ENCODE measurements around the gene RAB15.

Gene RAB15

DNA sequence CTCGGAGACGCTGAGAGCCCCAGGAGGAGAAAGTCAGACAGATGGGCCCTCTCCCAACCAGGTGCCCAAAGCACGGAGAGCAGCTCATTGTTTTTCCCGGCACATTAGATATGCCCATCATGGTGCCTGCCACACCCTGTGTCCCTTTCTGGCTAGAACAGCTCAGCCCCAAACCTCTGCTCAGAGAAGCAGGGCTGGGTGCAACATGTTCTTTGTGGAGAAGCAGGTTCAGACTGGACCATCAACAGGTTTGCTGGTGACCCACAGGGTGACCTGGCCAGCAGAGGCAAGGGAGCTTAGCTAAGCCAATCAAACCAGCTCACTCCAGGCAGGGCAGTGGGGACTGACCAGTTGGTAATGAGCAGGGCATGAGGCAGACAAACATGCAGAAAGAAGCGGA, 13.4 kb downstream of the RAB15 start:
- TF ChIP-seq POLR2AphosphoS5 (IDR thresholded peaks at IDR 0.05; ENCODE audit: low read depth, low read length) (no peak), FOXP2 (optimal IDR thresholded peaks at IDR 0.05; ENCODE audit: borderline replicate concordance, extremely low read depth, extremely low read length, insufficient read depth) (no peak), REST (IDR thresholded peaks at IDR 0.05; ENCODE audit: insufficient read depth in 1 of 2, low read depth in 2 of 2, low read length in 2 of 2) (no peak), TAF1 (IDR thresholded peaks at IDR 0.05; ENCODE audit: borderline replicate concordance, insufficient read depth, low read length) (no peak), SIN3A (IDR thresholded peaks at IDR 0.05; ENCODE audit: borderline replicate concordance, insufficient read depth, low read length) (no peak)

- TF ChIP-seq REST (IDR thresholded peaks at IDR 0.05; ENCODE audit: insufficient read depth in 1 of 2, low read depth in 2 of 2, low read length in 2 of 2) (no peak), SIN3A (IDR thresholded peaks at IDR 0.05; ENCODE audit: borderline replicate concordance, insufficient read depth, low read length) (no peak), FOXP2 (optimal IDR thresholded peaks at IDR 0.05; ENCODE audit: borderline replicate concordance, extremely low read depth, extremely low read length, insufficient read depth) (no peak), TAF1 (IDR thresholded peaks at IDR 0.05; ENCODE audit: borderline replicate concordance, insufficient read depth, low read length) (no peak), POLR2AphosphoS5 (IDR thresholded peaks at IDR 0.05; ENCODE audit: low read depth, low read length) (no peak)
Measured at GRCh38 chr14:64958201-64958600, 13.9 kb downstream of the RAB15 start.

DNA sequence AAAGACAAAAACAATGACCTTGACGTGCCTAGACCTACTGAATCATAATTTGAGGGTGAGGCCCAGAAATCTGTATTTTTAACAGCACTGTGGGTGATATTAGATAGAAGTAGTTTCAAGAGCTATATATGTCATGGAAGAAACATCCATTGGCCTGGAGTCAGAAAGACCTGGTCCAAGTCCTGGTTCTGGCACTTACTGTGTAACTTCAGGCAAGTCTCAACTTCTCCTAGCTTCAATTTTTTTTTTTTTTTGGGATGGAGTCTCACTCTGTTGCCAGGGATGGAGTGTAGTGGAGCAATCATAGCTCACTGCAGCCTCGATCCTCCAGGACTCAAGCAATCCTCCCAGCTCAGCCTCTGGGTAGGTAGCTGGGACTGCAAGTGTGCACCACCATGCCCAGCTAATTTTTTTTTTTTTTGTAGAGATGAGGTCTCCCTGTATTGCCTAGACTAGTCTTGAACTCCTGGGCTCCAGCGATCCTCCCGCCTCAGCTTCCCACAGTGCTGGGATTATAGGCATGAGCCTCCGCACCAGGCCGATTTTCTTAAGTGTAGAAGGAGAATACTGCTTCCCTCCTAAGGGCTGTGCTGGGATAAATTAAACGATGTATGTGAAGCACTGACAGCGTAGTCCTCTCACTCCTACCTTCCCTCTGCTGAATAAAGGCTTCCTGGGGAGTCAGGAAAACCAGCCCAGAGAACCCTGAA, 15.3 kb downstream of the RAB15 start:
- TF ChIP-seq REST (IDR thresholded peaks at IDR 0.05; ENCODE audit: insufficient read depth in 1 of 2, low read depth in 2 of 2, low read length in 2 of 2) (no peak), SIN3A (IDR thresholded peaks at IDR 0.05; ENCODE audit: borderline replicate concordance, insufficient read depth, low read length) (no peak), TAF1 (IDR thresholded peaks at IDR 0.05; ENCODE audit: borderline replicate concordance, insufficient read depth, low read length) (no peak), POLR2AphosphoS5 (IDR thresholded peaks at IDR 0.05; ENCODE audit: low read depth, low read length) (no peak), FOXP2 (optimal IDR thresholded peaks at IDR 0.05; ENCODE audit: borderline replicate concordance, extremely low read depth, extremely low read length, insufficient read depth) (no peak)

- TF ChIP-seq REST (IDR thresholded peaks at IDR 0.05; ENCODE audit: insufficient read depth in 1 of 2, low read depth in 2 of 2, low read length in 2 of 2) (no peak), SIN3A (IDR thresholded peaks at IDR 0.05; ENCODE audit: borderline replicate concordance, insufficient read depth, low read length) (no peak)
Measured at GRCh38 chr14:64955297-64955696, 16.8 kb downstream of the RAB15 start.
